Cardiac muscle cell (in vitro differentiated cells and primary cell): ENCODE measurements around the gene NTMT1. TPM values are rescaled to one million over a fixed set of nuclear protein-coding genes. Genes with fewer than 3 reads are reported as not detected.

Experiments used
- DNase-seq, 2 donors: peaks; one replicate each; pipeline versions ENCODE4 v3.0.0 to v3.0.0-alpha.2; 2010 to 2017; ENCODE audit warnings: low read depth in 1 of 2, low spot score in 1 of 2
- H3K27ac ChIP-seq: fragments of 200-600 bp; sonication (generic); 2 replicates; pipeline ENCODE4 v1.5.1; 2016
- H3K27me3 ChIP-seq: fragments of 200-600 bp; sonication (generic); 2 replicates; pipeline ENCODE4 v1.6.0; 2016; ENCODE audit warnings: control low read depth
- H3K36me3 ChIP-seq: fragments of 200-600 bp; sonication (generic); 2 replicates; pipeline ENCODE4 v1.5.1; 2016; ENCODE audit warnings: control low read depth
- H3K4me1 ChIP-seq: fragments of 200-600 bp; sonication (generic); 2 replicates; pipeline ENCODE4 v1.8.1; 2017; ENCODE audit warnings: low read depth, mild to moderate bottlenecking, mixed run types
- H3K4me3 ChIP-seq: fragments of 200-600 bp; sonication (generic); 2 replicates; pipeline ENCODE4 v1.5.1; 2016; ENCODE audit warnings: mild to moderate bottlenecking
- H3K9me3 ChIP-seq: fragments of 200-600 bp; sonication (generic); 2 replicates; pipeline ENCODE4 v1.5.1; 2017; ENCODE audit warnings: low read depth, mild to moderate bottlenecking, control low read depth
- CTCF ChIP-seq: IDR thresholded peaks from 2 replicates; pipeline ENCODE4 v1.5.1; 2012; ENCODE audit warnings: low read depth, mild to moderate bottlenecking, low read length
- polyA plus RNA-seq: library from polyadenylated mRNA; unstranded; fragments of >200 nt; fragmentation: Nextera tagmentation; extraction: Ambion mirVana; gene quantifications from 2 replicates; pipeline ENCODE4 v1.2.1, GENCODE V29; 2016
- total RNA-seq: library from RNA; depleted of rRNA; stranded (reverse); fragments of >200 nt; gene quantifications from 2 replicates; pipeline ENCODE4 v1.2.3, GENCODE V29; 2016

Gene NTMT1
- total and polyA plus RNA-seq, 2 experiments from 2014 or later: 35.2 to 77.6 TPM

- Histone ChIP-seq H3K9me3 (no peaks in the 10 kb centered on the region), H3K27ac (no peak overlapping the region), H3K4me1 (peaks cover 30% of the 10 kb centered on the region), H3K27me3 (no peaks in the 10 kb centered on the region), H3K4me3 (no peak overlapping the region), H3K36me3 (peaks cover 2% of the 10 kb centered on the region)
- TF ChIP-seq CTCF: no peak
- DNase-seq: no peak
These were observed 3.4 kb downstream of the NTMT1 start for GRCh38 chr9:129629251-129629820.

- TF ChIP-seq CTCF: no peak
- Histone ChIP-seq H3K4me1 (peaks cover 30% of the 10 kb centered on the region), H3K4me3 (no peak overlapping the region), H3K27me3 (no peaks in the 10 kb centered on the region), H3K9me3 (no peaks in the 10 kb centered on the region), H3K27ac (peak overlapping the region; percentile 54), H3K36me3 (peaks cover 17% of the 10 kb centered on the region)
- no peak for DNase-seq
These were observed 5.2 kb downstream of the NTMT1 start for GRCh38 chr9:129630967-129631673.

- TF ChIP-seq CTCF: no peak
- peaks cover 29% of the 10 kb centered on the region for H3K4me1 ChIP-seq
- no peaks in the 10 kb centered on the region for H3K9me3 ChIP-seq
- no peak overlapping the region for H3K4me3 ChIP-seq
- peaks cover 17% of the 10 kb centered on the region for H3K36me3 ChIP-seq
- H3K27ac ChIP-seq: peak overlapping the region; percentile 2
- no peak for DNase-seq
- H3K27me3 ChIP-seq: no peaks in the 10 kb centered on the region
These were observed 5.7 kb downstream of the NTMT1 start for GRCh38 chr9:129631674-129632129.

GRCh38 chr9:129632460-129632859, 6.5 kb downstream of the NTMT1 start:
- no peak overlapping the region for H3K4me3 ChIP-seq
- peaks cover 22% of the 10 kb centered on the region for H3K4me1 ChIP-seq
- no peaks in the 10 kb centered on the region for H3K27me3 ChIP-seq
- peaks cover 17% of the 10 kb centered on the region for H3K36me3 ChIP-seq
- no peaks in the 10 kb centered on the region for H3K9me3 ChIP-seq
- DNase-seq: peak in 1 of 2 donors; percentile 50
- no peak for TF ChIP-seq CTCF
- H3K27ac ChIP-seq: peak overlapping the region; percentile 2

- H3K27me3 ChIP-seq: no peaks in the 10 kb centered on the region
- H3K9me3 ChIP-seq: no peaks in the 10 kb centered on the region
- H3K27ac ChIP-seq: peak overlapping the region; percentile 2
- peaks cover 20% of the 10 kb centered on the region for H3K4me1 ChIP-seq
- H3K36me3 ChIP-seq: peaks cover 17% of the 10 kb centered on the region
- no peak for DNase-seq
- no peak for TF ChIP-seq CTCF
- H3K4me3 ChIP-seq: no peak overlapping the region
These were observed 7.2 kb downstream of the NTMT1 start for GRCh38 chr9:129633207-129633606.
